Ishikawa (cell line): ENCODE results near the gene FUCA2.

Experiments used
- RAD21 ChIP-seq: IDR thresholded peaks from 2 replicates; pipeline ENCODE4 v1.6.1; 2012; ENCODE audit warnings: low read depth
- TAF1 ChIP-seq: IDR thresholded peaks from 2 replicates; pipeline ENCODE4 v1.6.1; 2012; ENCODE audit warnings: low read depth, mild to moderate bottlenecking
- TEAD4 ChIP-seq: IDR thresholded peaks from 2 replicates; pipeline ENCODE4 v1.6.1; 2012
- ZBTB7A ChIP-seq: IDR thresholded peaks from 2 replicates; pipeline ENCODE4 v1.6.1; 2012; ENCODE audit warnings: low read depth
- TF ChIP-seq, protein P1 (sequence below): IDR thresholded peaks from 2 replicates; pipeline ENCODE4 v1.6.1; 2012

DNA sequence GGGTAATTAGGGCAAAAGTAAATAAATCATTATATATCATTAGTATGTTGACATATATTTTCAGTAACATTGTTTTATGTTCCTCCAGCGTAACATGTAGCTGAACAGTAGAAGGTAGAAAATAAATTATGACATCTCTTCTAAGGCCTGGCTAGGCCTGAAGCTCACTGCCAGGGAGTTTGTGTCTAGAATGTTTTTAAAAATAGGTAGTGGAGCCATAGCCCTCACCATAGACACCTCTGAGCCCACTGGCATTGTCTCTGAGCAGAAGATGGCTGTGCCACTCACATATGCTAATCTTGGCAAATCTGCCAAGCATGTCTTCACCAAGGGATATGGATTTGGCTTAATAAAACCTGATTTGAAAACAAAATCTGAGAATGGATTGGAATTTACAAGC, 21.3 kb downstream of the FUCA2 start:
- TF ChIP-seq TEAD4: no peak
- TF ChIP-seq, protein P1, sequence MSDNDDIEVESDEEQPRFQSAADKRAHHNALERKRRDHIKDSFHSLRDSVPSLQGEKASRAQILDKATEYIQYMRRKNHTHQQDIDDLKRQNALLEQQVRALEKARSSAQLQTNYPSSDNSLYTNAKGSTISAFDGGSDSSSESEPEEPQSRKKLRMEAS: no peak
- TF ChIP-seq TAF1: no peak
- no peak for TF ChIP-seq RAD21
- no peak for TF ChIP-seq ZBTB7A
